GM23248 (cell line): ENCODE measurements around the gene SLPI. TPM values are rescaled to one million over a fixed set of nuclear protein-coding genes. Genes with fewer than 3 reads are reported as not detected.
A peak's percentile ranks its signal among the peaks of the same experiment; 100 is the strongest.

Source experiments
- DNase-seq: peaks from one replicate; pipeline ENCODE4 v3.0.0-alpha.2; 2015
- H2AFZ ChIP-seq: fragments of 200-600 bp; sonication (generic); 2 replicates; pipeline ENCODE4 v1.6.1; 2016; ENCODE audit warnings: antibody characterized with exemption
- H3F3A ChIP-seq: fragments of 200-600 bp; sonication (generic); 2 replicates; pipeline ENCODE4 v1.6.1; 2016; ENCODE audit warnings: mild to moderate bottlenecking, antibody characterized with exemption, mixed run types; ENCODE audit not compliant: insufficient read depth
- H3K27ac ChIP-seq: fragments of 200-600 bp; sonication (generic); 2 replicates; pipeline ENCODE4 v1.5.1; 2016; ENCODE audit warnings: mild to moderate bottlenecking
- H3K27me3 ChIP-seq: fragments of 200-600 bp; sonication (generic); replicated peaks from 2 replicates; pipeline ENCODE4 v1.6.1; 2016; ENCODE audit warnings: mild to moderate bottlenecking; ENCODE audit not compliant: insufficient read depth
- H3K36me3 ChIP-seq: fragments of 200-600 bp; sonication (generic); 2 replicates; pipeline ENCODE4 v1.6.1; 2016; ENCODE audit warnings: low read depth, mild to moderate bottlenecking
- H3K4me1 ChIP-seq: fragments of 200-600 bp; sonication (generic); 2 replicates; pipeline ENCODE4 v1.6.1; 2016; ENCODE audit warnings: mild to moderate bottlenecking; ENCODE audit not compliant: insufficient read depth
- H3K4me2 ChIP-seq: fragments of 200-600 bp; sonication (generic); one replicate; pipeline ENCODE4 v1.6.1; 2016; ENCODE audit warnings: mild to moderate bottlenecking; ENCODE audit not compliant: unreplicated experiment
- H3K4me3 ChIP-seq: fragments of 200-600 bp; sonication (generic); 2 replicates; pipeline ENCODE4 v1.5.1; 2016; ENCODE audit warnings: mild to moderate bottlenecking
- H3K79me2 ChIP-seq: fragments of 200-600 bp; sonication (generic); 2 replicates; pipeline ENCODE4 v1.6.1; 2016; ENCODE audit warnings: mild to moderate bottlenecking; ENCODE audit not compliant: insufficient read depth
- H3K9ac ChIP-seq: fragments of 200-600 bp; sonication (generic); 2 replicates; pipeline ENCODE4 v1.6.1; 2016; ENCODE audit warnings: mild to moderate bottlenecking
- H3K9me2 ChIP-seq: fragments of 200-600 bp; sonication (generic); 2 replicates; pipeline ENCODE4 v1.6.1; 2016; ENCODE audit warnings: mixed run types, mild to moderate bottlenecking, moderate library complexity; ENCODE audit not compliant: insufficient read depth
- H3K9me3 ChIP-seq: fragments of 200-600 bp; sonication (generic); one replicate; pipeline ENCODE4 v1.6.1; 2017; ENCODE audit warnings: low read depth
- H4K20me1 ChIP-seq: fragments of 200-600 bp; sonication (generic); 2 replicates; pipeline ENCODE4 v1.6.0; 2016; ENCODE audit not compliant: insufficient read depth
- EZH2 ChIP-seq: fragments of 200-600 bp; sonication (generic); IDR thresholded peaks from 2 replicates; pipeline ENCODE4 v1.6.1; 2018; ENCODE audit warnings: antibody characterized with exemption, mild to moderate bottlenecking; ENCODE audit not compliant: insufficient read depth, poor library complexity, severe bottlenecking
- EZH2phosphoT487 ChIP-seq: fragments of 200-600 bp; sonication (generic); IDR thresholded peaks from 2 replicates; pipeline ENCODE4 v1.6.1; 2018; ENCODE audit warnings: antibody characterized with exemption, moderate library complexity, mild to moderate bottlenecking, low read depth; ENCODE audit not compliant: insufficient read depth
- WGBS, 2 experiments: methylation state at CpG; one replicate each; pipeline ENCODE4 v1.1.6; 2015 to 2017; ENCODE audit warnings: low lambda C conversion rate in 2 of 2, low coverage in 1 of 2; ENCODE audit errors: missing lambda C conversion rate in 2 of 2; 5-methylcytosine and 5-hydroxymethylcytosine counted together
- in situ Hi-C: fragments of 300-500 bp; cut with MboI; formaldehyde crosslinking; loops from 2 replicates; pipeline ENCODE4 v1.15.0; 2020
- polyA plus RNA-seq: library from polyadenylated mRNA; unstranded; fragments of >200 nt; fragmentation: Nextera tagmentation; extraction: Ambion mirVana; gene quantifications from 2 replicates; pipeline ENCODE4 v1.2.1, GENCODE V29; 2016
- total RNA-seq: library from RNA; depleted of rRNA; stranded (reverse); fragments of >200 nt; shearing (Covaris generic); gene quantifications from 2 replicates; pipeline ENCODE4 v1.2.3, GENCODE V29; 2014

Gene SLPI
- total and polyA plus RNA-seq, 2 experiments from 2014 or later: 1.7 to 3.7 TPM

DNA sequence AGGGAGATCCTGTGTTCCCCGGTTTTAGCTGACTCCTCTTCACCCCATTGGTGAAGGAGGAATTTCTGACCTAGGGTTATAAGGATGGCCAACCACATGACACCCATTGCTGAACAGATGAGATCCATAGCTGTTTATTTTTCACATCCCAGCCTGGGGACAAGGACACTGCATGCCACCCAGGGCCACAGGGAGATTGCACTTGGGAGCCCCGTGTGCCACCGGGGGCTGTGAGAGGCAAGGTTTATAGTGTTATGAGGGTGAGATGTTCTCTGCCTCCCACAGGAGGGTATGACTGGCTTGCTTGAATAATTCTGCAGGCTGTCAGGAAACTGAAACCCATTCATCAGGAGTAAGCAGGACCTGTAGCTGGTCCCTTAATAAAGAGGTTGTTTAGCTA, 14.7 kb upstream of the SLPI start:
- Histone ChIP-seq H3F3A (no peaks in the 10 kb centered on the region), H3K9me2 (no peaks in the 10 kb centered on the region), H3K27me3 (peaks cover 22% of the 10 kb centered on the region), H4K20me1 (no peaks in the 10 kb centered on the region), H3K9ac (no peak overlapping the region), H3K79me2 (no peaks in the 10 kb centered on the region), H3K9me3 (no peaks in the 10 kb centered on the region), H3K4me2 (no peak overlapping the region), H2AFZ (no peak overlapping the region), H3K27ac (no peak overlapping the region), H3K4me1 (no peaks in the 10 kb centered on the region), H3K4me3 (no peak overlapping the region), H3K36me3 (no peaks in the 10 kb centered on the region)
- WGBS, 2 experiments: 51 to 72% methylated on average over 3 of the region's 3 CpGs
- in situ Hi-C loops: no loop called here
- TF ChIP-seq EZH2: no peak
- no peak for TF ChIP-seq EZH2phosphoT487
- DNase-seq: no peak

DNA sequence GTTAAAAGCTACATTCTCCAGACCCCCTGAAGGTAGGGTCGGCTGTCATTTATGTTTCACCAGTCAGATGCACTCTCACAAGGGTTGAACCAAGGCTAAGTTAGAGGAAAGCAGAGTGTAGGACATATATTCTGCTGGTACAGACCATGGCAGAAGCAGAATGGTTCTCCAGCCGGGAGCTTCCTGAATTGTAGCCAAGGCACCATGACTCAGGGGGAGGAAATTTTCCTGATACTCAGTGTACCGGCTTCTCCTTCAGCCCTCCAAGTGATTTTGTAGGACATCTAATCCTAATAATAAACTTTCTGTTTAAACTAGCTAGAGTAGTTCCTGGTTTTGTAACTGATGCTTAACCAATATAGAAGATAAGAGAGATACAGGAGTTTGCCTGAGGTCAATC, 14.2 kb upstream of the SLPI start:
- 24 to 33% methylated on average over 3 of the region's 3 CpGs for WGBS, 2 experiments
- no peaks in the 10 kb centered on the region for H3K4me1 ChIP-seq

GRCh38 chr20:45266977-45267376, 12.6 kb upstream of the SLPI start:
- Histone ChIP-seq H3K36me3 (no peaks in the 10 kb centered on the region), H3K79me2 (no peaks in the 10 kb centered on the region), H3K9me3 (no peaks in the 10 kb centered on the region), H3F3A (no peaks in the 10 kb centered on the region), H2AFZ (no peak overlapping the region), H3K4me3 (no peak overlapping the region), H3K4me1 (no peaks in the 10 kb centered on the region), H3K9me2 (no peaks in the 10 kb centered on the region), H3K4me2 (no peak overlapping the region), H3K27me3 (peaks cover 29% of the 10 kb centered on the region), H3K27ac (no peak overlapping the region), H4K20me1 (no peaks in the 10 kb centered on the region), H3K9ac (no peak overlapping the region)
- in situ Hi-C loops: no loop called here
- TF ChIP-seq EZH2 (no peak), EZH2phosphoT487 (no peak)
- DNase-seq: no peak

More for the DNA sequence above, 14.2 kb upstream of the SLPI start:
- Histone ChIP-seq H4K20me1 (no peaks in the 10 kb centered on the region), H3F3A (no peaks in the 10 kb centered on the region), H3K27me3 (peaks cover 27% of the 10 kb centered on the region), H3K27ac (no peak overlapping the region), H2AFZ (no peak overlapping the region), H3K36me3 (no peaks in the 10 kb centered on the region), H3K9ac (no peak overlapping the region), H3K79me2 (no peaks in the 10 kb centered on the region), H3K4me2 (no peak overlapping the region), H3K9me2 (no peaks in the 10 kb centered on the region), H3K9me3 (no peaks in the 10 kb centered on the region), H3K4me3 (no peak overlapping the region)
- peak; percentile 34 for DNase-seq
- no peak for TF ChIP-seq EZH2phosphoT487
- no peak for TF ChIP-seq EZH2
- in situ Hi-C loops: no loop called here

GRCh38 chr20:45263556-45264266, 9.3 kb upstream of the SLPI start:
- H3K4me3 ChIP-seq: no peak overlapping the region
- H3K9me3 ChIP-seq: no peaks in the 10 kb centered on the region
- no peaks in the 10 kb centered on the region for H3K36me3 ChIP-seq
- peaks cover 34% of the 10 kb centered on the region for H3K27me3 ChIP-seq
- no peaks in the 10 kb centered on the region for H3K4me1 ChIP-seq
- H3K4me2 ChIP-seq: no peak overlapping the region
- no peaks in the 10 kb centered on the region for H4K20me1 ChIP-seq
- no peak overlapping the region for H3K27ac ChIP-seq
- 24 to 33% methylated on average over 3 of the region's 3 CpGs for WGBS, 2 experiments
- no peak for TF ChIP-seq EZH2
- TF ChIP-seq EZH2phosphoT487: no peak
- in situ Hi-C loops: no loop called here
- H3K79me2 ChIP-seq: no peaks in the 10 kb centered on the region
- no peaks in the 10 kb centered on the region for H3F3A ChIP-seq
- H3K9me2 ChIP-seq: no peaks in the 10 kb centered on the region
- DNase-seq: no peak
- H3K9ac ChIP-seq: no peak overlapping the region
- H2AFZ ChIP-seq: no peak overlapping the region
